HL-60 (cell line): ENCODE measurements around the gene IAPP.
"Not testable (repeated sequence)": the region's sequence is repeated elsewhere in the genome, so short reads cannot be mapped to it uniquely, and the experiment has no call there.

Experiments used
- CTCF ChIP-seq: IDR thresholded peaks from one replicate; pipeline ENCODE4 v1.5.1; 2011; ENCODE audit warnings: low read length, control low read depth, inconsistent platforms; ENCODE audit not compliant: insufficient read depth
- POLR2AphosphoS5 ChIP-seq: IDR thresholded peaks from 2 replicates; pipeline ENCODE4 v1.6.1; 2012; ENCODE audit warnings: low read depth
- REST ChIP-seq: IDR thresholded peaks from 2 replicates; pipeline ENCODE4 v1.6.1; 2012; ENCODE audit warnings: low read depth; ENCODE audit not compliant: insufficient replicate concordance

DNA sequence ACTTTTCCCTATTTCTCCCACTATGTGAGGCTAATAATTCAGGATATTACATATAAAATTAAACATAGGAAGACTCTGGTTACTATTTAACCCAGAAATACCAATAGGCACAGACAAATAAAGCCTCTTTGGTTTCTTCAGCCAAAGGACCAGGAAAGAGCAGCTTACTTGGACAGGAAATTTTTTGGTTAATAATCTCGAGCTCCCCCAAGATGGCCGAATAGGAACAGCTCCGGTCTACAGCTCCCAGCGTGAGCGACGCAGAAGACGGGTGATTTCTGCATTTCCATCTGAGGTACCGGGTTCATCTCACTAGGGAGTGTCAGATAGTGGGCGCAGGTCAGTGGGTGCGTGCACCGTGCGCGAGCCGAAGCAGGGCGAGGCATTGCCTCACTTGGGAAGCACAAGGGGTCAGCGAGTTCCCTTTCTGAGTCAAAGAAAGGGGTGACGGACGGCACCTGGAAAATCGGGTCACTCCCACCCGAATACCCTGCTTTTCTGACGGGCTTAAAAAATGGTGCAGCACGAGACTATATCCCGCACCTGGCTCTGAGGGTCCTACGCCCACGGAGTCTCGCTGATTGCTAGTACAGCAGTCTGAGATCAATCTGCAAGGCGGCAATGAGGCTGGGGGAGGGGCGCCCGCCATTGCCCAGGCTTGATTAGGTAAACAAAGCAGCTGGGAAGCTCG lies 46.5 kb downstream of the IAPP start:
- not testable (repeated sequence) for TF ChIP-seq CTCF, REST, POLR2AphosphoS5
